Neuronal stem cell (in vitro differentiated cells): Measurements from ENCODE around the gene CIDEB.
A peak's percentile ranks its signal among the peaks of the same experiment; 100 is the strongest.

Source experiments
- DNase-seq: peaks from one replicate; pipeline ENCODE4 v3.0.0-alpha.2; 2013; ENCODE audit warnings: low spot score
- H2AFZ ChIP-seq: one replicate; pipeline ENCODE4 v1.6.1; 2013; ENCODE audit warnings: mild to moderate bottlenecking, low read length, inconsistent platforms
- H2AK5ac ChIP-seq: 2 replicates; pipeline ENCODE4 v1.6.1; 2013; ENCODE audit warnings: low read depth, mild to moderate bottlenecking, inconsistent platforms, low read length, moderate library complexity, mixed read lengths
- H2BK120ac ChIP-seq: 2 replicates; pipeline ENCODE4 v1.6.1; 2013; ENCODE audit warnings: low read depth, mild to moderate bottlenecking, inconsistent platforms, low read length, moderate library complexity, mixed read lengths
- H2BK12ac ChIP-seq: one replicate; pipeline ENCODE4 v1.6.1; 2013; ENCODE audit warnings: low read length, inconsistent platforms
- H2BK15ac ChIP-seq: 2 replicates; pipeline ENCODE4 v1.6.1; 2013; ENCODE audit warnings: mild to moderate bottlenecking, low read length, inconsistent platforms, mixed read lengths
- H2BK5ac ChIP-seq: one replicate; pipeline ENCODE4 v1.6.1; 2013; ENCODE audit warnings: inconsistent platforms, mild to moderate bottlenecking, low read length, moderate library complexity
- H3K14ac ChIP-seq: one replicate; pipeline ENCODE4 v1.6.1; 2013; ENCODE audit warnings: low read length, inconsistent platforms
- H3K18ac ChIP-seq: 2 replicates; pipeline ENCODE4 v1.6.1; 2013; ENCODE audit warnings: low read length, inconsistent platforms
- H3K23ac ChIP-seq: 2 replicates; pipeline ENCODE4 v1.6.1; 2013; ENCODE audit warnings: low read depth, mild to moderate bottlenecking, mixed read lengths, low read length, inconsistent platforms; ENCODE audit not compliant: poor library complexity
- H3K27ac ChIP-seq: replicated peaks from 3 replicates; pipeline ENCODE4 v1.5.1; 2013; ENCODE audit warnings: low read length, inconsistent platforms
- H3K27me3 ChIP-seq, 3 experiments: 2 replicates each; pipeline ENCODE4 v1.6.1; 2013; ENCODE audit warnings: low read length in 3 of 3, mild to moderate bottlenecking in 2 of 3, inconsistent platforms in 1 of 3, low read depth in 1 of 3, mixed read lengths in 1 of 3, moderate library complexity in 1 of 3; ENCODE audit not compliant: control insufficient read depth in 3 of 3, insufficient read depth in 3 of 3
- H3K36me3 ChIP-seq, 2 donors: replicated peaks in 1 of 2; 2 replicates each; pipeline ENCODE4 v1.6.1; 2013; ENCODE audit warnings: low read length in 2 of 2; ENCODE audit not compliant: control insufficient read depth in 2 of 2, insufficient read depth in 2 of 2
- H3K4ac ChIP-seq: 2 replicates; pipeline ENCODE4 v1.6.1; 2013; ENCODE audit warnings: inconsistent platforms, mild to moderate bottlenecking, low read length, moderate library complexity
- H3K4me1 ChIP-seq, 2 donors: 1 replicate in 1 of 2; 2 replicates in 1 of 2; pipeline ENCODE4 v1.6.1; 2013; ENCODE audit warnings: low read length in 2 of 2, low read depth in 1 of 2; ENCODE audit not compliant: control insufficient read depth in 2 of 2, insufficient read depth in 1 of 2
- H3K4me2 ChIP-seq: one replicate; pipeline ENCODE4 v1.6.1; 2013; ENCODE audit warnings: mild to moderate bottlenecking, low read length, inconsistent platforms; ENCODE audit not compliant: insufficient read depth, poor library complexity, severe bottlenecking
- H3K4me3 ChIP-seq, 2 donors: 2 replicates each; pipeline ENCODE4 v1.5.1; 2013; ENCODE audit warnings: low read length in 2 of 2, mild to moderate bottlenecking in 2 of 2, inconsistent platforms in 1 of 2, moderate library complexity in 1 of 2
- H3K79me1 ChIP-seq: one replicate; pipeline ENCODE4 v1.6.1; 2013; ENCODE audit warnings: low read depth, mild to moderate bottlenecking, inconsistent platforms, low read length, moderate library complexity
- H3K9ac ChIP-seq: one replicate; pipeline ENCODE4 v1.6.1; 2013; ENCODE audit warnings: mild to moderate bottlenecking, low read depth, low read length, inconsistent platforms; ENCODE audit not compliant: poor library complexity
- H3K9me3 ChIP-seq, 2 donors: replicated peaks in 1 of 2; 2 replicates each; pipeline versions ENCODE3 to v1.6.1; 2013; ENCODE audit warnings: low read length in 2 of 2, mild to moderate bottlenecking in 2 of 2, inconsistent platforms in 1 of 2, low read depth in 1 of 2, mixed read lengths in 1 of 2, moderate library complexity in 1 of 2; ENCODE audit not compliant: control insufficient read depth in 2 of 2, insufficient read depth in 1 of 2
- H4K8ac ChIP-seq: one replicate; pipeline ENCODE4 v1.6.1; 2013; ENCODE audit warnings: low read depth, mild to moderate bottlenecking, inconsistent platforms, low read length, moderate library complexity
- H4K91ac ChIP-seq: one replicate; pipeline ENCODE4 v1.6.1; 2013; ENCODE audit warnings: low read length, low read depth, mild to moderate bottlenecking, inconsistent platforms; ENCODE audit not compliant: poor library complexity
- WGBS, 2 donors: extraction: QIAGEN DNeasy Blood & Tissue Kit; methylation state at CpG; one replicate each; pipeline ENCODE4 v1.1.7; 2013; ENCODE audit warnings: missing lambda C conversion rate in 2 of 2, mixed read lengths in 1 of 2; ENCODE audit not compliant: insufficient read length in 2 of 2, insufficient replicate concordance in 1 of 2; ENCODE audit errors: extremely low coverage in 2 of 2; 5-methylcytosine and 5-hydroxymethylcytosine counted together

The CIDEB gene

GRCh38 chr14:24317141-24317928 lies 9.6 kb upstream of the CIDEB start:
- Histone ChIP-seq H3K23ac (no peak overlapping the region), H3K4me2 (no peak overlapping the region), H2BK12ac (no peak overlapping the region), H3K36me3 (peaks cover 0 to 2% of the 10 kb centered on the region in 2 donors), H3K4ac (no peak overlapping the region), H3K18ac (no peak overlapping the region), H3K14ac (no peak overlapping the region), H3K27me3 (peaks cover 0 to 26% (median 19%) of the 10 kb centered on the region in 3 experiments), H3K27ac (no peak overlapping the region), H3K79me1 (no peaks in the 10 kb centered on the region), H2BK5ac (no peak overlapping the region), H2AFZ (no peak overlapping the region), H4K8ac (no peak overlapping the region), H2BK120ac (no peak overlapping the region), H2AK5ac (no peak overlapping the region), H3K4me1 (peaks cover 1 to 4% of the 10 kb centered on the region in 2 donors), H4K91ac (no peak overlapping the region), H2BK15ac (no peak overlapping the region), H3K4me3 (no peak overlapping the region), H3K9me3 (peaks cover 0 to 7% of the 10 kb centered on the region in 2 donors), H3K9ac (no peak overlapping the region)
- no CpG with 5 or more reads among the region's 3 CpGs for WGBS, 2 donors
- DNase-seq = no peak

GRCh38 chr14:24316597-24316950 lies 8.8 kb upstream of the CIDEB start:
- Histone ChIP-seq H3K18ac (peak overlapping the region; percentile 51), H3K27me3 (peaks cover 0 to 19% (median 19%) of the 10 kb centered on the region in 3 experiments), H3K79me1 (no peaks in the 10 kb centered on the region), H3K27ac (no peak overlapping the region), H4K8ac (no peak overlapping the region), H3K4me1 (peaks cover under 1 to 2% of the 10 kb centered on the region in 2 donors), H2BK15ac (no peak overlapping the region), H4K91ac (no peak overlapping the region), H3K36me3 (peaks cover 4% of the 10 kb centered on the region in 2 donors), H3K4ac (no peak overlapping the region), H2BK12ac (no peak overlapping the region), H2AFZ (no peak overlapping the region), H2BK120ac (no peak overlapping the region), H2BK5ac (no peak overlapping the region), H3K9ac (no peak overlapping the region), H3K23ac (peak overlapping the region; percentile 27), H3K4me2 (no peak overlapping the region), H3K14ac (no peak overlapping the region), H2AK5ac (peak overlapping the region; percentile 47), H3K4me3 (peak overlapping the region in 1 of 2 donors; percentile 19), H3K9me3 (peaks cover 0 to 7% of the 10 kb centered on the region in 2 donors)
- 100% methylated on average over 4 of the region's 18 CpGs; no CpG with 5 or more reads in 1 of the 2 donors for WGBS, 2 donors
- DNase-seq = no peak

GRCh38 chr14:24315807-24316596 lies 8.2 kb upstream of the CIDEB start:
- peaks cover 0 to 7% of the 10 kb centered on the region in 2 donors for H3K9me3 ChIP-seq
- H3K9ac ChIP-seq = no peak overlapping the region
- peak overlapping the region in 1 of 2 donors; percentile 19 for H3K4me3 ChIP-seq
- no peak overlapping the region for H2BK12ac ChIP-seq
- no peaks in the 10 kb centered on the region for H3K79me1 ChIP-seq
- no peak overlapping the region for H3K4ac ChIP-seq
- H3K27me3 ChIP-seq = peaks cover 0 to 19% (median 17%) of the 10 kb centered on the region in 3 experiments
- H3K4me2 ChIP-seq = no peak overlapping the region
- no peaks in the 10 kb centered on the region for H3K4me1 ChIP-seq
- peak overlapping the region; percentile 29 for H3K23ac ChIP-seq
- DNase-seq = no peak
- H2AFZ ChIP-seq = no peak overlapping the region
- H3K18ac ChIP-seq = no peak overlapping the region
- no peak overlapping the region for H2BK120ac ChIP-seq
- no peak overlapping the region for H2BK15ac ChIP-seq
- H2BK5ac ChIP-seq = no peak overlapping the region
- peaks cover 4 to 5% of the 10 kb centered on the region in 2 donors for H3K36me3 ChIP-seq
- H3K27ac ChIP-seq = no peak overlapping the region
- H4K91ac ChIP-seq = no peak overlapping the region
- no peak overlapping the region for H4K8ac ChIP-seq
- H3K14ac ChIP-seq = no peak overlapping the region
- H2AK5ac ChIP-seq = peak overlapping the region; percentile 47
- WGBS, 2 donors = no CpG with 5 or more reads among the region's 70 CpGs
